Panc1 (cell line): Measurements from ENCODE around the gene NPL. TPM values are rescaled to one million over a fixed set of nuclear protein-coding genes. Genes with fewer than 3 reads are reported as not detected.

Source experiments
- ATAC-seq: fragments of 200-7000 bp; cut with Tn5 transposase; 2 replicates; pipeline ENCODE4 v1.9.1; 2020; ENCODE audit warnings: mild to moderate bottlenecking, moderate library complexity
- BruUV-seq: library from RNA; stranded (reverse); fragments of 400-500 nt; replicated peaks from 2 replicates; lab custom pipeline; 2021; lab: Mats Ljungman, UMichigan
- CTCF ChIA-PET: fragments of 300-600 bp; sonication (Branson Sonifier 250); formaldehyde crosslinking; loops from one replicate; lab custom pipeline; 2022; ENCODE audit warnings: antibody characterized with exemption; lab: Charles Lee
- POLR2A ChIA-PET: fragments of 300-600 bp; sonication (Branson Sonifier 250); formaldehyde crosslinking; loops from one replicate; lab custom pipeline; 2022; ENCODE audit warnings: antibody characterized with exemption; lab: Charles Lee
- DNase-seq: peaks from one replicate; pipeline ENCODE4 v3.0.0-alpha.2; 2010; ENCODE audit warnings: low read depth, low spot score
- H3K27ac ChIP-seq: 2 replicates; pipeline ENCODE4 v1.5.1; 2011; ENCODE audit warnings: mild to moderate bottlenecking, low read length, inconsistent platforms
- H3K27me3 ChIP-seq: fragments of 200-500 bp; sonication (Bioruptor generic); 2 replicates; pipeline ENCODE4 v1.6.0; 2014; ENCODE audit warnings: low read length, inconsistent platforms; ENCODE audit not compliant: control insufficient read depth, insufficient read depth
- H3K36me3 ChIP-seq: fragments of 200-500 bp; sonication (Bioruptor generic); 2 replicates; pipeline ENCODE4 v1.5.1; 2014; ENCODE audit warnings: inconsistent platforms, mild to moderate bottlenecking, low read length, moderate library complexity; ENCODE audit not compliant: control insufficient read depth, insufficient read depth
- H3K4me1 ChIP-seq: 2 replicates; pipeline ENCODE4 v1.5.1; 2011; ENCODE audit warnings: inconsistent platforms, mild to moderate bottlenecking, low read length, moderate library complexity; ENCODE audit not compliant: control insufficient read depth, insufficient read depth
- H3K4me3 ChIP-seq, 2 experiments: 2 replicates each; pipeline ENCODE4 v1.5.1; 2011 to 2012; ENCODE audit warnings: low read depth in 2 of 2, low read length in 2 of 2, mild to moderate bottlenecking in 2 of 2, inconsistent platforms in 1 of 2, moderate library complexity in 1 of 2
- H3K9me3 ChIP-seq: fragments of 200-500 bp; sonication (Bioruptor generic); 2 replicates; pipeline ENCODE4 v1.5.1; 2014; ENCODE audit warnings: low read depth, mild to moderate bottlenecking, inconsistent platforms, low read length, moderate library complexity; ENCODE audit not compliant: control insufficient read depth, insufficient read depth
- POLR2AphosphoS5 ChIP-seq: IDR thresholded peaks from 2 replicates; pipeline ENCODE4 v1.6.1; 2012; ENCODE audit warnings: mild to moderate bottlenecking, low read depth, low read length, moderate library complexity
- SIN3A ChIP-seq: IDR thresholded peaks from 2 replicates; pipeline ENCODE4 v1.6.1; 2012; ENCODE audit warnings: low read depth, mild to moderate bottlenecking, low read length, moderate library complexity, borderline replicate concordance; ENCODE audit not compliant: insufficient read depth
- TCF7L2 ChIP-seq: IDR thresholded peaks from 2 replicates; pipeline ENCODE4 v1.6.1; 2011; ENCODE audit warnings: mild to moderate bottlenecking, low read depth, low read length, inconsistent platforms
- in situ Hi-C: cut with HindIII; loops from 2 replicates; pipeline ENCODE4 v1.10.0; 2016; ENCODE audit warnings: low sequenced_read_pairs, low pct_unique_long_range_greater_than_20kb
- intact Hi-C: fragments of 100-400 bp; cut with micrococcal nuclease; formaldehyde crosslinking; loops from one replicate; pipeline ENCODE4 v1.10.0; 2022; ENCODE audit not compliant: unreplicated experiment
- total RNA-seq: library from RNA; stranded (reverse); gene quantifications from one replicate; pipeline ENCODE4 v1.2.1, GENCODE V29; 2021; ENCODE audit not compliant: unreplicated experiment
- TF ChIP-seq, protein P1 (sequence below): fragments of 450-650 bp; IDR thresholded peaks from 2 replicates; pipeline ENCODE4 v1.5.1; 2017; ENCODE audit warnings: mild to moderate bottlenecking
- TF ChIP-seq, protein P2 (sequence below), 2 experiments: IDR thresholded peaks; 2 replicates each; pipeline ENCODE4 v1.6.1; 2011 to 2012; ENCODE audit warnings: low read depth in 2 of 2, control low read depth in 1 of 2, low read length in 1 of 2, mild to moderate bottlenecking in 1 of 2, moderate library complexity in 1 of 2; ENCODE audit not compliant: insufficient read depth in 1 of 2

NPL gene
- total RNA-seq, 1 experiment from 2014 or later, result 0.90 TPM

DNA sequence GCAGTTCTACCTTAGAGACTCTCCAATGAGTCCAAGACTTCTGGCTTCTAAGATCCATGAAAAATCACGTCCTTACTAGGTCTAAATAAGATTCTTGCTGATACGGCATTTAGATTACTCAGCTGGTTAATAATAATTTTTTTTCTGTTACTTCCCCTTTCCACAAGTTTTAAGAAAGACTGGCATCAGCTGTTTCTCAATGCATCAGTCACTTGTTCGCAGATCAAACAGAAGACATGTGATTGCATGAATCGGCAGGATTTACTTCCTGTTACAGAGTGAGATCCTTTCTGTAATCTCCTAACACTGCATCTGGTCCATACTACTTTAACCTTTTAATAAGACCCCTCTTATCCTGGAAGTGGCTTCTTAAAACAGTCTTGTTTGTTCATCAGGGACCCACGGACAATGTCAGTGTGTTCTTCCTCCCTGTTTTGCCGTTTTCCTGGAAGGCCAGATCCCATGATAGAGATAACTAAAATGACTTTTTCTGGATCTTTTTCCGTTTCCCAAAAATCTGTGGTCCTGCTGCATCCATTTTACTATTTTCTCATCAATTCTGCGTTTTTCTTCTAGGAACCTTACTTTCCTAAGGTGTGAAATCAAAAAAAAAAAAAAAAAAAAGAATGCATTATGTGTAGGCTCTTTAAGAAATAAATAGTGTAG is 6.1 kb downstream of the NPL start:
- H3K4me1 ChIP-seq, result no peaks in the 10 kb centered on the region
- no peaks in the 10 kb centered on the region for H3K9me3 ChIP-seq
- H3K27me3 ChIP-seq, result peaks cover 6% of the 10 kb centered on the region
- no peaks in the 10 kb centered on the region for H3K36me3 ChIP-seq
- BruUV-seq, result no TSS peak
- no peak overlapping the region for H3K4me3 ChIP-seq
- DNase-seq, result no peak
- ATAC-seq, result no peak
- TF ChIP-seq SIN3A (no peak), TCF7L2 (no peak), POLR2AphosphoS5 (no peak)
- TF ChIP-seq, protein P1, sequence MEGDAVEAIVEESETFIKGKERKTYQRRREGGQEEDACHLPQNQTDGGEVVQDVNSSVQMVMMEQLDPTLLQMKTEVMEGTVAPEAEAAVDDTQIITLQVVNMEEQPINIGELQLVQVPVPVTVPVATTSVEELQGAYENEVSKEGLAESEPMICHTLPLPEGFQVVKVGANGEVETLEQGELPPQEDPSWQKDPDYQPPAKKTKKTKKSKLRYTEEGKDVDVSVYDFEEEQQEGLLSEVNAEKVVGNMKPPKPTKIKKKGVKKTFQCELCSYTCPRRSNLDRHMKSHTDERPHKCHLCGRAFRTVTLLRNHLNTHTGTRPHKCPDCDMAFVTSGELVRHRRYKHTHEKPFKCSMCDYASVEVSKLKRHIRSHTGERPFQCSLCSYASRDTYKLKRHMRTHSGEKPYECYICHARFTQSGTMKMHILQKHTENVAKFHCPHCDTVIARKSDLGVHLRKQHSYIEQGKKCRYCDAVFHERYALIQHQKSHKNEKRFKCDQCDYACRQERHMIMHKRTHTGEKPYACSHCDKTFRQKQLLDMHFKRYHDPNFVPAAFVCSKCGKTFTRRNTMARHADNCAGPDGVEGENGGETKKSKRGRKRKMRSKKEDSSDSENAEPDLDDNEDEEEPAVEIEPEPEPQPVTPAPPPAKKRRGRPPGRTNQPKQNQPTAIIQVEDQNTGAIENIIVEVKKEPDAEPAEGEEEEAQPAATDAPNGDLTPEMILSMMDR, result no peak
- TF ChIP-seq, protein P2, sequence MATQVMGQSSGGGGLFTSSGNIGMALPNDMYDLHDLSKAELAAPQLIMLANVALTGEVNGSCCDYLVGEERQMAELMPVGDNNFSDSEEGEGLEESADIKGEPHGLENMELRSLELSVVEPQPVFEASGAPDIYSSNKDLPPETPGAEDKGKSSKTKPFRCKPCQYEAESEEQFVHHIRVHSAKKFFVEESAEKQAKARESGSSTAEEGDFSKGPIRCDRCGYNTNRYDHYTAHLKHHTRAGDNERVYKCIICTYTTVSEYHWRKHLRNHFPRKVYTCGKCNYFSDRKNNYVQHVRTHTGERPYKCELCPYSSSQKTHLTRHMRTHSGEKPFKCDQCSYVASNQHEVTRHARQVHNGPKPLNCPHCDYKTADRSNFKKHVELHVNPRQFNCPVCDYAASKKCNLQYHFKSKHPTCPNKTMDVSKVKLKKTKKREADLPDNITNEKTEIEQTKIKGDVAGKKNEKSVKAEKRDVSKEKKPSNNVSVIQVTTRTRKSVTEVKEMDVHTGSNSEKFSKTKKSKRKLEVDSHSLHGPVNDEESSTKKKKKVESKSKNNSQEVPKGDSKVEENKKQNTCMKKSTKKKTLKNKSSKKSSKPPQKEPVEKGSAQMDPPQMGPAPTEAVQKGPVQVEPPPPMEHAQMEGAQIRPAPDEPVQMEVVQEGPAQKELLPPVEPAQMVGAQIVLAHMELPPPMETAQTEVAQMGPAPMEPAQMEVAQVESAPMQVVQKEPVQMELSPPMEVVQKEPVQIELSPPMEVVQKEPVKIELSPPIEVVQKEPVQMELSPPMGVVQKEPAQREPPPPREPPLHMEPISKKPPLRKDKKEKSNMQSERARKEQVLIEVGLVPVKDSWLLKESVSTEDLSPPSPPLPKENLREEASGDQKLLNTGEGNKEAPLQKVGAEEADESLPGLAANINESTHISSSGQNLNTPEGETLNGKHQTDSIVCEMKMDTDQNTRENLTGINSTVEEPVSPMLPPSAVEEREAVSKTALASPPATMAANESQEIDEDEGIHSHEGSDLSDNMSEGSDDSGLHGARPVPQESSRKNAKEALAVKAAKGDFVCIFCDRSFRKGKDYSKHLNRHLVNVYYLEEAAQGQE (IDR thresholded peaks at IDR 0.05; ENCODE audit: insufficient read depth in 1 of 2, low read depth in 2 of 2, low read length in 1 of 2), result no peak
- intact Hi-C loops (no loop called here), in situ Hi-C loops (no loop called here)
- POLR2A ChIA-PET, result no interaction called here
- CTCF ChIA-PET, result interaction anchor here (0.7 kb wide), 1 partner anchor 203 kb away, joined by 13 read pairs; no protein-coding TSS in a partner anchor
- no peak overlapping the region for H3K27ac ChIP-seq

DNA sequence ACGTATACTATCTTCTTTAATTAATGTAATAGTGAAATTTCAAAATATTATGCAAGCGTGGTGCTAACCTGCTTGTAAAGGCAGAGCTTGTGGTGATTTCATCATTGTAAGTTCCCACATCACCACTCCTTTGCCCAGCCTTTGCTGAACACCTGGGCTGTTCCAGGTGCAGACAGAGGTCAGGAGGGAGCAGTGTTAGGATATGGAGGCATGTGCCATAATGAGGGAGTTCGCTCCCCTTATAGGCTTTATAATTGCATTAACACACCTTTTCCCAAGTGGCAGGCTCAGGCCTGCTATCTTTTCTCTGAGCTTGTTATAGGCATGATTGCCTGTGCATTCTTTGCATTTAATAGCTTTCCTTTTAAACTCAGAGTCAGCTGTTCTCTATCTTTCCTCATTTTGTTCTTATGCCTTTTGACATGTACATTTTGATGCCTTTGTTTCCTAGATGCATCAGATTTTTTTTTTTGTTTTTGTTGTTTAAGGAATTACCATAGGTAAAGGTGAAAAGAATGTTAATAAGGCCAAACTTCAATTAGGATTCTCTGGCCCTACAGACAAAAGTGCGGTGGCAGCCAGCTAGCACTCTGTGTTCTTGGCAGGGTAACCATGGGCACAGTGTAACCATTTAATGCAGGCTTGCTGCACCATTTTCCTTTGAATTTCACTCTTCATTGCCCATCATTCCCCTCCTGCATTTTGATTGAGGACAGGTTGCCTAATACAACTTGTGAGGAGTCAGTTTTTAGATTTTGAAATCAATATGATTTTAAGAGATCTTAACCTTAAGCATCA is 12.6 kb downstream of the NPL start:
- Histone ChIP-seq H3K27ac (no peak overlapping the region), H3K4me1 (no peaks in the 10 kb centered on the region), H3K4me3 (no peak overlapping the region), H3K36me3 (no peaks in the 10 kb centered on the region), H3K9me3 (no peaks in the 10 kb centered on the region), H3K27me3 (no peaks in the 10 kb centered on the region)
- no peak for DNase-seq
- TF ChIP-seq, protein P2 (IDR thresholded peaks at IDR 0.05; ENCODE audit: insufficient read depth in 1 of 2, low read depth in 2 of 2, low read length in 1 of 2), result no peak
- TF ChIP-seq TCF7L2 (no peak), POLR2AphosphoS5 (no peak), SIN3A (no peak)
- TF ChIP-seq, protein P1, result no peak
- CTCF ChIA-PET, result no interaction called here
- BruUV-seq, result no TSS peak
- POLR2A ChIA-PET, result interaction anchor here (0.7 kb wide), 1 partner anchor 350 kb away, joined by 3 read pairs; no protein-coding TSS in a partner anchor
- in situ Hi-C loops, result no loop called here
- ATAC-seq, result no peak
- intact Hi-C loops, result no loop called here
